Hematopoietic multipotent progenitor cell treated with erythropoietin and hydrocortisone succinate and interleukin-3 and kit ligand, for 4 days (in vitro differentiated cells): ENCODE data around the gene SPANXN2.
"Not testable (repeated sequence)": the region's sequence is repeated elsewhere in the genome, so short reads cannot be mapped to it uniquely, and the experiment has no call there.

Source experiments
- DNase-seq: peaks from one replicate; pipeline ENCODE4 v3.0.0-alpha.2; 2015

Gene SPANXN2

GRCh38 chrX:143720652-143721051 lies at the start of gene SPANXN2:
SPANXN2 (minus strand) TSS chrX:143720752; CDS start chrX:143720668, 84 bp downstream.
- not testable (repeated sequence) for DNase-seq

DNA sequence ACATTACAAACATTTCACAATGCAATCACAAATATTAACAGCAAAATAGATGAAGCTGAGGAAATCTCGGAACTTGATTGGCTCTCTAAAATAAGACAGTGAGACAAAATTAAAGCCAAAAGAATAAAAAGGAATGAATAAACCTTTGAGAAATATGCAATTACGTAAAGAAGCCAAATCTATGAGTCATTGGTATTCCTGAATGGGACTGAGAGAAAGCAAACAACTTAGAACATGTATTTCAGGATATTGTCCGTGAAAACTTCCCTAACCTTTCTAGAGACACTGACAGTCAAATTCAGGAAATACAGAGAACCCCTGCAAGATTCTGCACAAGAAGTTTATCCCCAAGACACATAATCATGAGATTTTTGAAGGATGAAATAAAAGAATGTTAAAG lies 48.4 kb upstream of the SPANXN2 start:
- DNase-seq: no peak

GRCh38 chrX:143767789-143768188 lies 47.2 kb upstream of the SPANXN2 start:
- DNase-seq: not testable (repeated sequence)

DNA sequence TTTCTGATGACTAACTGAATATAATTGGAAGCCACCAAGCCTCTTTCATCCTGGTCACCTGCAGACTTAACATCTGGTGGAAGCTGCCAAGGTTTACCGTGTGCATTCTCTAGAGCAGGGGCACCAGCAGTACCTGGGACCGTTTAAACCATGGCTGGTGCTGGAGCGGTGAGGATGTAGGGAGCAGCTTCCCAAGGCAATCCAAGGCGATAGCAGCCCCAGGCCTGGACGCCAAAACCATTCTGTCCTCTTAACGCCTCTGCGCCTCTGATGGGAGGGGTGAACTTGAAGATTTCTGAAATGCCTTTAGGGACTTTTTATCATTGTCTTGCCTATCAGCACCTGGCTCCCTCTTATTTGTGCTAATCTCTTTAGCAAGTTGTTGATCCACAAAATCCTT lies 37.3 kb upstream of the SPANXN2 start:
- no peak for DNase-seq

- DNase-seq: no peak
These were observed 36.8 kb upstream of the SPANXN2 start for GRCh38 chrX:143757375-143757774.

- DNase-seq: no peak
These were observed 33.6 kb upstream of the SPANXN2 start for GRCh38 chrX:143754183-143754582.

DNA sequence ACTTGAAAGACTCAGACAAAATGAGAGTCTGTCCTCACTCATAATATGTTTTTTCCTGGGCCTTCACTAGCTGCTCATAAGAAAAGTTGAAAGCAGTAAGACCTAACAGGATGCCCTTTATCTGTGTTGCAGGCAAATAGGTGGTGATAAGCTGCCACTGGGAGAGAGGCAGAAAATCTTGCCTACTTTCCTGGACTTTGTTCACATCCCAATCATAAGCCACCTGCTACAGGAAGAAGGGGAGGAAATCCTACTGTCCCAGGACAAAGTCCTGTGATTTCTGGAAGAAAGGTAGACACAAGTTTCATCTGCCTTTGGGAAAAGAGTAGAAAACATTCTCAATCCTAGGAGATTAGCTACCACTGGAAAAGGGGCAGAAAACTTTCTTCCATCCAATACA lies 13.3 kb upstream of the SPANXN2 start:
- no peak for DNase-seq

DNA sequence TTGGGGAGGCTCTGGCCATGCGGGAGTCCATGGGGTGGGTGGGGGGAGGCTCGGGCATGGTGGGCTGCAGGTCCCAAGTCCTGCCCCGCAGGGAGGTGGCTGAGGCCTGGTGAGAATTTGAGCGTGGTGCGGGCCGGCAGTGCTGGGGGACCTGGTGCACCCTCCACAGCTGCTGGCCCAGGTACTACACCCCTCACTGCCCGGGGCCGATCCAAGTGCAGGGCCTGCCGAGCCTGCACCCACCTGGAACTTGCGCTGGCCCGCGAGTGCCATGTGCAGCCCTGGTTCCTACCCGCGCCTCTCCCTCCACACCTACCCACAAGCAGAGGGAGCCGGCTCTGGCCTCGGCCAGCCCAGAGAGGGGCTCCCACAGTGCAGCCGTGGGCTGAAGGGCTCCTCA lies 5.7 kb upstream of the SPANXN2 start:
- DNase-seq: no peak

GRCh38 chrX:143701460-143701859 lies 19.1 kb downstream of the SPANXN2 start:
- DNase-seq: no peak

- no peak for DNase-seq
These were observed 25.7 kb downstream of the SPANXN2 start for GRCh38 chrX:143694885-143695284.

- peak; percentile 1 for DNase-seq
These were observed 37.1 kb downstream of the SPANXN2 start for GRCh38 chrX:143683486-143683885.

GRCh38 chrX:143674926-143675325 lies 45.6 kb downstream of the SPANXN2 start:
- DNase-seq: no peak

- DNase-seq: peak; percentile 31
These were observed 51.2 kb downstream of the SPANXN2 start for GRCh38 chrX:143669395-143669794.

- DNase-seq: peak; percentile 42
These were observed 56.2 kb downstream of the SPANXN2 start for GRCh38 chrX:143664302-143664701.

DNA sequence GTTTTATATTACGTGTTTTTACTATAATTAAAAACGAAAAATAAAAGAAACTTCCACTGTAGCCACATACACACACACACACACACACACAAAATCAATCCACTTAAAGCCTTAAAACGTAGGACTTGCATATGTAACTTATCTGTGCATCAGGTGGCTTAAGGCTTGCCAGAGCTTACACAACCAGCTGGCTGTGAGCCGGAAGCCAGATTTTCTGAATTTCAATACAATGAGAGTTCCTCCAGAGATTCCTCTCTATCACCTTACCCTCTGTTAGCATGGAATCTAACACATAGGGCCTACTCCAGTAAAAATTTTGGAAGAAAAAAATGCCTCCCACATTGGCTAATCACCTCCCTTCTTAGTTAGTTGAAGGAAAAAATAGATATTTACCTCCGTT lies 56.8 kb downstream of the SPANXN2 start:
- DNase-seq: no peak
